Osteocyte (in vitro differentiated cells): ENCODE data around the gene INSYN1. TPM values are rescaled to one million over a fixed set of nuclear protein-coding genes. Genes with fewer than 3 reads are reported as not detected.
"Not testable (repeated sequence)": the region's sequence is repeated elsewhere in the genome, so short reads cannot be mapped to it uniquely, and the experiment has no call there.

Experiments
- DNase-seq: peaks from one replicate; pipeline ENCODE4 v3.0.0; 2021; ENCODE audit warnings: mixed read lengths; ENCODE audit not compliant: unreplicated experiment; ENCODE audit errors: extremely low spot score
- H3K27ac Mint-ChIP-seq: one replicate; pipeline ENCODE4 v1.8.0; 2021; ENCODE audit warnings: mild to moderate bottlenecking, mixed read lengths; ENCODE audit not compliant: unreplicated experiment
- H3K27me3 Mint-ChIP-seq: one replicate; pipeline ENCODE4 v1.8.0; 2021; ENCODE audit warnings: mixed read lengths; ENCODE audit not compliant: unreplicated experiment
- H3K36me3 Mint-ChIP-seq: one replicate; pipeline ENCODE4 v1.8.0; 2021; ENCODE audit warnings: mixed read lengths; ENCODE audit not compliant: unreplicated experiment
- H3K4me1 Mint-ChIP-seq: one replicate; pipeline ENCODE4 v1.8.0; 2021; ENCODE audit warnings: mixed read lengths; ENCODE audit not compliant: unreplicated experiment
- H3K4me3 Mint-ChIP-seq: one replicate; pipeline ENCODE4 v1.8.0; 2021; ENCODE audit warnings: mild to moderate bottlenecking, moderate library complexity, mixed read lengths; ENCODE audit not compliant: unreplicated experiment
- H3K9me3 Mint-ChIP-seq: one replicate; pipeline ENCODE4 v1.8.0; 2021; ENCODE audit warnings: mixed read lengths; ENCODE audit not compliant: unreplicated experiment
- CTCF ChIP-seq: fragments of 200-600 bp; sonication (generic); IDR thresholded peaks from 2 replicates; pipeline ENCODE4 v1.5.0; 2021; ENCODE audit warnings: antibody characterized with exemption, mild to moderate bottlenecking, moderate library complexity
- total RNA-seq: library from RNA; stranded (reverse); gene quantifications from 2 replicates; pipeline ENCODE4 v1.2.1, GENCODE V29; 2021

INSYN1 gene
- total RNA-seq, 1 donor from 2014 or later = 8.0 TPM

GRCh38 chr15:73737535-73737934, 15.6 kb downstream of the INSYN1 start:
- Mint-ChIP-seq H3K36me3 (no peaks in the 10 kb centered on the region), H3K4me3 (no peak overlapping the region), H3K9me3 (no peaks in the 10 kb centered on the region), H3K27ac (no peak overlapping the region), H3K4me1 (no peaks in the 10 kb centered on the region), H3K27me3 (peaks cover 13% of the 10 kb centered on the region)
- no peak for TF ChIP-seq CTCF
- DNase-seq = no peak

- H3K36me3 Mint-ChIP-seq = no peaks in the 10 kb centered on the region
- DNase-seq = no peak
- H3K4me1 Mint-ChIP-seq = no peaks in the 10 kb centered on the region
- H3K27me3 Mint-ChIP-seq = peaks cover 13% of the 10 kb centered on the region
- no peak overlapping the region for H3K27ac Mint-ChIP-seq
- H3K4me3 Mint-ChIP-seq = no peak overlapping the region
- TF ChIP-seq CTCF = no peak
- H3K9me3 Mint-ChIP-seq = no peaks in the 10 kb centered on the region
Measured at GRCh38 chr15:73732930-73733329, 20.2 kb downstream of the INSYN1 start.

- H3K27ac Mint-ChIP-seq, H3K36me3 Mint-ChIP-seq, H3K4me1 Mint-ChIP-seq, DNase-seq, H3K9me3 Mint-ChIP-seq, H3K4me3 Mint-ChIP-seq: not testable (repeated sequence)
- H3K27me3 Mint-ChIP-seq = peaks cover 13% of the 10 kb centered on the region
Measured at GRCh38 chr15:73732051-73732450, 21.1 kb downstream of the INSYN1 start.

- DNase-seq = no peak
- no peaks in the 10 kb centered on the region for H3K9me3 Mint-ChIP-seq
- no peaks in the 10 kb centered on the region for H3K36me3 Mint-ChIP-seq
- no peak overlapping the region for H3K27ac Mint-ChIP-seq
- H3K4me3 Mint-ChIP-seq = no peak overlapping the region
- TF ChIP-seq CTCF = no peak
- H3K27me3 Mint-ChIP-seq = peaks cover 2% of the 10 kb centered on the region
- H3K4me1 Mint-ChIP-seq = no peaks in the 10 kb centered on the region
Measured at GRCh38 chr15:73727330-73727976, 25.7 kb downstream of the INSYN1 start.

GRCh38 chr15:73724212-73724611, 28.9 kb downstream of the INSYN1 start:
- DNase-seq = no peak

More at GRCh38 chr15:73724212-73724611, 28.9 kb downstream of the INSYN1 start:
- Mint-ChIP-seq H3K27me3 (peaks cover 2% of the 10 kb centered on the region), H3K9me3 (no peaks in the 10 kb centered on the region), H3K4me3 (no peak overlapping the region), H3K4me1 (no peaks in the 10 kb centered on the region), H3K36me3 (no peaks in the 10 kb centered on the region), H3K27ac (no peak overlapping the region)
- TF ChIP-seq CTCF = no peak
